Measurements from ENCODE around the gene ROBO4. TPM values are rescaled to one million over a fixed set of nuclear protein-coding genes. Genes with fewer than 3 reads are reported as not detected.

ROBO4 gene
- polyA plus RNA-seq, 3 donors from 2014 or later = not detected

- H3K27me3 Mint-ChIP-seq (ENCODE audit: low read depth in 3 of 3) = peaks cover 2 to 12% (median 8%) of the 10 kb centered on the region in 3 donors
- H3K27ac Mint-ChIP-seq = no peak overlapping the region
- no peak overlapping the region for H3K4me3 Mint-ChIP-seq
- DNase-seq = no peak
- peaks cover 0 to 6% of the 10 kb centered on the region in 2 donors for H3K4me1 Mint-ChIP-seq
- no peaks in the 10 kb centered on the region for H3K9me3 Mint-ChIP-seq
- no peaks in the 10 kb centered on the region for H3K36me3 Mint-ChIP-seq
These were observed 5.0 kb upstream of the ROBO4 start for GRCh38 chr11:124902616-124903015.

- Mint-ChIP-seq H3K27me3 (ENCODE audit: low read depth in 3 of 3) (peaks cover 2 to 10% (median 9%) of the 10 kb centered on the region in 3 donors), H3K36me3 (no peaks in the 10 kb centered on the region), H3K4me3 (no peak overlapping the region), H3K4me1 (peaks cover 0 to 11% of the 10 kb centered on the region in 2 donors), H3K9me3 (no peaks in the 10 kb centered on the region), H3K27ac (no peak overlapping the region)
- DNase-seq = no peak
These were observed 2.8 kb upstream of the ROBO4 start for GRCh38 chr11:124900464-124900863.

- no peaks in the 10 kb centered on the region for H3K9me3 Mint-ChIP-seq
- H3K27ac Mint-ChIP-seq = no peak overlapping the region
- no peaks in the 10 kb centered on the region for H3K36me3 Mint-ChIP-seq
- no peak overlapping the region for H3K4me3 Mint-ChIP-seq
- peaks cover 0 to 11% of the 10 kb centered on the region in 2 donors for H3K4me1 Mint-ChIP-seq
- peaks cover 2 to 10% (median 6%) of the 10 kb centered on the region in 3 donors for H3K27me3 Mint-ChIP-seq (ENCODE audit: low read depth in 3 of 3)
- DNase-seq = no peak
These were observed 1.9 kb upstream of the ROBO4 start for GRCh38 chr11:124899383-124900145.

- DNase-seq = no peak
- peaks cover 2 to 10% (median 6%) of the 10 kb centered on the region in 3 donors for H3K27me3 Mint-ChIP-seq (ENCODE audit: low read depth in 3 of 3)
- H3K36me3 Mint-ChIP-seq = no peaks in the 10 kb centered on the region
- no peak overlapping the region for H3K4me3 Mint-ChIP-seq
- H3K9me3 Mint-ChIP-seq = no peaks in the 10 kb centered on the region
- H3K27ac Mint-ChIP-seq = no peak overlapping the region
- peaks cover 0 to 11% of the 10 kb centered on the region in 2 donors for H3K4me1 Mint-ChIP-seq
These were observed 1.0 kb upstream of the ROBO4 start for GRCh38 chr11:124898711-124899110.

- Mint-ChIP-seq H3K9me3 (no peaks in the 10 kb centered on the region), H3K4me1 (peaks cover 0 to 11% of the 10 kb centered on the region in 2 donors), H3K36me3 (no peaks in the 10 kb centered on the region), H3K27me3 (ENCODE audit: low read depth in 3 of 3) (peaks cover 2 to 10% (median 7%) of the 10 kb centered on the region in 3 donors), H3K27ac (no peak overlapping the region), H3K4me3 (no peak overlapping the region)
- DNase-seq = no peak
These were observed 607 bp upstream of the ROBO4 start for GRCh38 chr11:124898263-124898680.

GRCh38 chr11:124896821-124897391 is 759 bp downstream of the ROBO4 start:
- no peak overlapping the region for H3K4me3 Mint-ChIP-seq
- H3K36me3 Mint-ChIP-seq = no peaks in the 10 kb centered on the region
- peaks cover 2 to 12% (median 9%) of the 10 kb centered on the region in 3 donors for H3K27me3 Mint-ChIP-seq (ENCODE audit: low read depth in 3 of 3)
- H3K9me3 Mint-ChIP-seq = no peaks in the 10 kb centered on the region
- H3K27ac Mint-ChIP-seq = no peak overlapping the region
- peaks cover 0 to 11% of the 10 kb centered on the region in 2 donors for H3K4me1 Mint-ChIP-seq
- DNase-seq = no peak

GRCh38 chr11:124896071-124896750 is 1.5 kb downstream of the ROBO4 start:
- DNase-seq = no peak
- H3K4me3 Mint-ChIP-seq = no peak overlapping the region
- peaks cover 0 to 11% (median 5%) of the 10 kb centered on the region in 3 donors for H3K27me3 Mint-ChIP-seq (ENCODE audit: low read depth in 3 of 3)
- H3K9me3 Mint-ChIP-seq = no peaks in the 10 kb centered on the region
- peaks cover 0 to 11% of the 10 kb centered on the region in 2 donors for H3K4me1 Mint-ChIP-seq
- no peak overlapping the region for H3K27ac Mint-ChIP-seq
- no peaks in the 10 kb centered on the region for H3K36me3 Mint-ChIP-seq

GRCh38 chr11:124895471-124895971 is 2.1 kb downstream of the ROBO4 start:
- Mint-ChIP-seq H3K27me3 (ENCODE audit: low read depth in 3 of 3) (peaks cover 0 to 6% (median 5%) of the 10 kb centered on the region in 3 donors), H3K4me1 (peaks cover 0 to 11% of the 10 kb centered on the region in 2 donors), H3K36me3 (no peaks in the 10 kb centered on the region), H3K27ac (no peak overlapping the region), H3K9me3 (no peaks in the 10 kb centered on the region), H3K4me3 (no peak overlapping the region)
- no peak for DNase-seq

GRCh38 chr11:124894606-124895430 is 2.8 kb downstream of the ROBO4 start:
- Mint-ChIP-seq H3K4me3 (no peak overlapping the region), H3K4me1 (peaks cover 0 to 11% of the 10 kb centered on the region in 2 donors), H3K27ac (no peak overlapping the region), H3K36me3 (no peaks in the 10 kb centered on the region), H3K27me3 (ENCODE audit: low read depth in 3 of 3) (peaks cover 0 to 6% (median 5%) of the 10 kb centered on the region in 3 donors), H3K9me3 (no peaks in the 10 kb centered on the region)
- no peak for DNase-seq

- Mint-ChIP-seq H3K27me3 (ENCODE audit: low read depth in 3 of 3) (peaks cover 0 to 5% (median 4%) of the 10 kb centered on the region in 3 donors), H3K4me1 (peaks cover 0 to 11% of the 10 kb centered on the region in 2 donors), H3K36me3 (no peaks in the 10 kb centered on the region), H3K9me3 (no peaks in the 10 kb centered on the region), H3K27ac (no peak overlapping the region), H3K4me3 (no peak overlapping the region)
- no peak for DNase-seq
These were observed 3.8 kb downstream of the ROBO4 start for GRCh38 chr11:124893781-124894401.

GRCh38 chr11:124892750-124893454 is 4.8 kb downstream of the ROBO4 start:
- Mint-ChIP-seq H3K27ac (no peak overlapping the region), H3K4me3 (no peak overlapping the region), H3K27me3 (ENCODE audit: low read depth in 3 of 3) (peaks cover 0 to 8% (median 4%) of the 10 kb centered on the region in 3 donors), H3K36me3 (no peaks in the 10 kb centered on the region), H3K4me1 (peaks cover 0 to 8% of the 10 kb centered on the region in 2 donors), H3K9me3 (no peaks in the 10 kb centered on the region)
- no peak for DNase-seq

GRCh38 chr11:124892146-124892545 is 5.5 kb downstream of the ROBO4 start:
- Mint-ChIP-seq H3K27me3 (ENCODE audit: low read depth in 3 of 3) (peaks cover 0 to 10% (median 4%) of the 10 kb centered on the region in 3 donors), H3K36me3 (no peaks in the 10 kb centered on the region), H3K9me3 (no peaks in the 10 kb centered on the region), H3K4me3 (no peak overlapping the region), H3K4me1 (peaks cover 0 to under 1% of the 10 kb centered on the region in 2 donors), H3K27ac (no peak overlapping the region)
- no peak for DNase-seq

Measured in immature natural killer cell (primary cell).